SIG-M5 treated with dmso at 0.1 percent for 504 hours (cell line): ENCODE results near the gene ACBD4.

Source experiments
- DNase-seq: peaks from one replicate; lab custom pipeline; 2025; ENCODE audit not compliant: unreplicated experiment; lab: John Stamatoyannopoulos, UW

The ACBD4 gene

GRCh38 chr17:45135192-45135977 is at the start of gene ACBD4:
Gene ACBD4 (plus strand): TSS chr17:45135687. CDS start chr17:45136145, 458 bp downstream.
- peak; percentile 99 for DNase-seq

DNA sequence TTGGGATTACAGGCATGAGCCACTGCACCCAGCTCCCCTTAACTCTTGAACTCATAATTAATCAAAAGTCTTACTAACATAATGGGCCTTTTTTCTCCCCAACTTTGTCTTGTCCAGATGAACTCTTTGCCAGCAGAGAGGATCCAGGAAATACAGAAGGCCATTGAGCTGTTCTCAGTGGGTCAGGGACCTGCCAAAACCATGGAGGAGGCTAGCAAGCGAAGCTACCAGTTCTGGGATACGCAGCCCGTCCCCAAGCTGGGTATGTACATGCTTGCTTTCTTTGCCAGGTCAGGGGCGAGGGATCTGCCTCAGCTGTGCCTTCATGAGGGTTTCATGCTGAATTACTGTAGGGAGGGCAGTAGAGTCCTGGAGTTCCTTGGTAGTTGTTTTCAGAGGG is 49.1 kb upstream of the ACBD4 start:
- no peak for DNase-seq

- DNase-seq: no peak
Observed at GRCh38 chr17:45086865-45087503, 48.5 kb upstream of the ACBD4 start.

DNA sequence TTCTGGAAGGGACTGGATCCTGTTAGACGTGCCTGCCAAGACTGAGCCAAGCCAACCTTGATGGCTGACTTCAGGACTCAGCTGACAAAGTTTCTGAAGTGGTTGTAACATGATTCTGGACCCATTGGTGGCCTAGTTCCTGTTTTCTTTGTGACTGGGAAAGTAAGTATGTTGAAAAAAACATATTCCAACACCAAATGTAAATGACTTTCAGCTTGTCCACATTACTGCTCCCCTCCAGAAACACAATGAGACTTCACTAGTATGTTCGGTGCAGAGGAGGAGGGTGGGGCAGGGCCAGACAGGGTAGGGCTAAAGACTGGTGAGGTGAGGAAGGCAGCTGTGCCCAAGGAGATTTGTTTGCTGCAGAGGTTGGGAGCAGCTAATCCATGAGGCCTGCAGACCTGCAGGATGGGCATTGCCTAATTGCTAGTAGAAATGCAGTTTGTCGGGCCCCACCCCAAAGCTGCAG is 47.9 kb upstream of the ACBD4 start:
- no peak for DNase-seq

GRCh38 chr17:45087978-45088377 is 47.5 kb upstream of the ACBD4 start:
- DNase-seq: no peak

- no peak for DNase-seq
Observed at GRCh38 chr17:45088741-45089140, 46.7 kb upstream of the ACBD4 start.

GRCh38 chr17:45090711-45091110 is 44.8 kb upstream of the ACBD4 start:
- DNase-seq: no peak

DNA sequence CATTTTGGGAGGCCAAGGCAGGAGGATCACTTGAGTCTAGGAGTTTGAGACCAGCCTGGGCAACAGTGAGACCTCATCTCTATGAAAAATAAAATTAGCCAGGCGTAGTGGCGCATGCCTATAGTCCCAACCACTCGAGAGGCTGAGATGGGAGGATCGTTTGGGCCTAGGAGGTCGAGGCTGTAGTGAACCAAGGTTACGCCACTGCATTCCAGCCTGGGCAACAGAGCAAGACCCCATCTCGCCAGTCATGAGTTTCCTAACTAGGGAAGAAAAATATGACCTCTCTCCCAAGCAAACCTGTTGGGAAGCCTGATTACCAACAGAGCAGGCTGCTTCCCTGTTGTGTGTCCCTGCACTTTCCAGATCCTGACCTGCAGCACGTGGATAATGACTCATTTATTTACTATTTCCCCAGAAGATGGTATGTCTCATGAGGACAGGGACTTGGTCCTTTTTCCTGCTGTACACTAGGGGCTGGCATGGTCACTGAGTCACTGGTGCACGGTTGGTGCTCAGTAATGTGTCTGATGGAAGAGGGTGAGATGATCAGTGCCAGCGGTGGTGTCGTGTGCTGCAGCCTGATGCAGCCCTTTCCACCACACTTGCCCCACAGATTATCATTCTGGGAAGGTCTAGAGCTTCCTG is 43.6 kb upstream of the ACBD4 start:
- no peak for DNase-seq

DNA sequence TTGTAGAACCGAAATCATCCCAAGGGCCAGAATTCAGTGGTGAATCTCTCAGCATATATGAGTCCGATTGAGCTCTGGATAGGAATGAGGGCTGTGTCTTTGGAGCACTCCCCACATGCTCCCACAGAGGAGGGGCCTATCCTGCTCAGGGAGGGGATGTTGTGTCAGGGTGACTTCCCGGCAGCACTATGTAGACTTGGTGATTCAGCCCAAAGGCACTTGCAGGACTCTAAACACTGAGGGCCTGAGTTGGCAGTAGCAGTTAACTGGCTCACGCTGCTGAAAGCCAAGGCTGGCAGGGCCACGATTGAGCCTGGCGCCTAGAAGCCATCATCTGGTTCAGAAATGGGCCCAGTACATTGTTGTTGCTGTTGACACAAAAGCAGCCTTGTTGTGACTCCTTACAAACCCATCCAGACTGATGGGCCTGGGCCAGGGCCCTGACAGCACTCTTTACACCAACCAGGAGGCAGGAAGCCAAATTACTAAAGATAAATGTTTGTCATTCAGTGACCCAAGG is 42.5 kb upstream of the ACBD4 start:
- DNase-seq: no peak

DNA sequence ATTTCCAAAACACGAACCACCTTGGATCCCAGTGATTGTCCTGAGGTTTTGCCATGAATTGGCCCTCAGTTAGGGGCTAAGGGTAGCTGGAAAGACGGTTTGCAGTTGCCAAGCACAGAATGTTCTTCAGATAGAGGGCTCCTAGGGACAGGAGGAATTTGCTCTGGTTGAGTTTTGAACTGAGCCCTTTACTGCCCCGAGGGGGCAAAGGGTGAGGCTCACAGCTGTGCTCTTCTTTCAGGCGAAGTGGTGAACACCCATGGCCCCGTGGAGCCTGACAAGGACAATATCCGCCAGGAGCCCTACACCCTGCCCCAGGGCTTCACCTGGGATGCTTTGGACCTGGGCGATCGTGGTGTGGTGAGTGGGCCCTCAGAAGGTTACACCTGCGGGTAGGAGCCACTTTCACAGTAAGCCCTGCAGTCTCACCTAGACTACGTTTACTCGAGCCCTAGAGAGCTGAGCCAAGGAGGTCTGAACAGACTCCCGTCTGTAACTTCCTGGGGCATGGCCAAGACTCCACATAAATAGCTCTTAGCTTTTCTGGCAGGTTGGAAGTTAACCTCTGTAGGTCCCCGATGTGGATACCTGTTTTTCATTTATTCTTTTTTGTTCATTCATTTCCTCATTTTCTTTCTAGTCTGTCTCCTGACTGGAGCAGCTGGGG is 41.9 kb upstream of the ACBD4 start:
- DNase-seq: no peak

DNA sequence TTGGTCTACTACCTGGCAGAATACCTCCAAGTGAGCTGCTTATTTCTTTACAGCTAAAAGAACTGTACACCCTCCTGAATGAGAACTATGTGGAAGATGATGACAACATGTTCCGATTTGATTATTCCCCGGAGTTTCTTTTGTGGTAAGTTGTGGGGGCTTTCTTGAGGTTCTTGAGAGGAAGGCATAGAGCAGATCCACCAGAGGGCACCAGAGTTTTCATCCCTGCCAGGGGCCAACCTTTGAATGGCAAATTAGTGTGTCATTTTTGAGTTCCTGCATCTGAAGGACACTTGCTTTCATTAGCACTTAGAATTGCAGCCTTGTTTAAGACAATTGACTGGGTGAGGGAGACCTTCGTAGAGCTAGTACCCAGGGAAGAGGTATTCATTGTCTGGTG is 39.3 kb upstream of the ACBD4 start:
- no peak for DNase-seq

DNA sequence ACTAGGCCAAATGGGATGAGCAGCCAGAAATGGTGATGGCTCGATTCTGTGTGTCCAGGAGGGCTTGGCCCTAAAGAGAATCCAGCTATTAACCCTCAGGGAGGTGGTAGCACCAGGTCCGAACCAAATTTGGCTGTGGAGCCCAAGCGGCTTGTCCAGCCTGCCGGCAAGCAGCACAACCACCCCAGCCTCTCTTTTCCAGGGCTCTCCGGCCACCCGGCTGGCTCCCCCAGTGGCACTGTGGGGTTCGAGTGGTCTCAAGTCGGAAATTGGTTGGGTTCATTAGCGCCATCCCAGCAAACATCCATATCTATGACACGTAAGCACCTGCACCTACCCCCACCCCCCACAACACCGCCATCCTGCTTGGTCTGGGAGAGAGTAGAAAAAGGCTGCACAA is 38.6 kb upstream of the ACBD4 start:
- DNase-seq: no peak

GRCh38 chr17:45098081-45098868 is 37.2 kb upstream of the ACBD4 start:
- DNase-seq: no peak

DNA sequence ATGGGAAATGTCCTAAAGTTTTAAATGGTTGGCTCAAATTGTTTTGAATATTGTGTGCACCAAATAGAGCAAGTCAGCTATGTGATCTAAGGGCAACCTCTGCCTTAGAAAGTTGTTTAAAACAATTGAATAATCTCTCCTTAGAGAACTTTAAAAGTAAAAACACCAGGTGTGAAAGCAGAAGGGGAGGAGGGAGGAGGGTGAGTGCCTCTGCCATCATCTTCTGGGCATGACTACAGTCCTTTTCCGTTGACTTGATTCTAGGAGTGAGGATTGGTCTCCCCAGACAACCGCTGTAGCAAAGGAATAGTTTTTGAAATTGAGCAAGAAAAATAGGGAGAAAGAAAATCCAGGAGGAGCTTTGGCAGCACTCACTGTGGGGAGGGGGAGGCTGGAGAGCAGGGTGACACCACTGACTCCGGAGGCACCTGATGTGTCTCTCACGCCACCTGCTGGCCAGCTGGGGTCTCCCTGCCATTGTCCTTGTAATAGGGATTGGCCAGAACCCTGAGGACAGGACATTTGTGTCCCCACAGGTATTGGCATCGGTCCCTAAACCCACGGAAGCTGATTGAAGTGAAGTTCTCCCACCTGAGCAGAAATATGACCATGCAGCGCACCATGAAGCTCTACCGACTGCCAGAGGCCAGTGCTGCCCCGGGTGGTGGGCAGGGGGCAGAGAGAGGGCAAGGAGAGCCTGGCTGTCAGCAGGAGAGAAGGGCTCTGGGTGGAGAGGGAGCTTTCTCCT is 36.4 kb upstream of the ACBD4 start:
- peak; percentile 48 for DNase-seq

GRCh38 chr17:45101546-45101882 is 34.0 kb upstream of the ACBD4 start:
- DNase-seq: no peak

DNA sequence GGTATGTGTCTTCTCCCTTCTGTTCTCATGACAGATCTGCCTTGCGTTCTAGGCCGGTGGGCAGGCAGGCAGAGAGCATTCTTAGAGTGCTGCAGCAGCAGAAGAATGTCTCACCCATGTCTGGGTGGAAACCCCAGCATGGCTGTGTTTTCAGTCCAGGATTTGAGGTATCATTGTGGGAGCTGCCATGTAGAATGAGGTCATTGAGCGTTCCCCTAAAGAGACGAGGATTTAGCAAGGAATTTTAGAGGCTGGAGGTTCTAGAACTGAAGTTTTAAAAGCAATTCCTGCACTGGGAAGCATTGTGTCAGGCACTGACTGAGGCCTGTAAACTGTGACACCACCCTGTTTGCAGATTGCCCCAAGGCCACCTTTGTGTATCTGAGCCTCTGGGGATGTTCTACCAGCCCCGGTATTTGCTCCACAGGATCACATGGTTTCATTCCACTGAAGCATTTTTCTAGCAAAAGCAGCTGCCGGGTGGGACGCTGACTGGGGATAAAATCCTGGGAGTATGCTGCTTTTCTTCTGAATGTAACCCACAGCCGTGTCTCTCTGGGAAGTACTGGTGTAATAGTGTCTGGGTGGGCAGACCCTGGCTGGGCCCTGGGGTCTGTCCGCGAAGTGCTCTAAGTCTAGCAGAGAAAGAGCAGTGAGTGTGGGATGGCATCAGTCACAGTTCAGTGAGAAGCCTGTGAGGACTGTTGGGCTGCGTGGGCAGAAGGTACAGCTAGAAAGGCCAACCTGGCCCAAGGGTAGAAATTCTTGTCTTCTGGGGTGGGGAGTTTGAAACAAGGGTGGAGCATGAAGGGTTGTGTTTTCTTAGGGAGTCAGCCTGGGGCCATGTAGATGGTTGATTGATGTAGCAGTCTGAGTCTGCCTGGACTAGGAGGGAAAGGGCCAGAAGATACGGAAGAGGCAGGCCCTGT is 33.3 kb upstream of the ACBD4 start:
- DNase-seq: no peak

GRCh38 chr17:45102856-45103255 is 32.6 kb upstream of the ACBD4 start:
- DNase-seq: no peak

GRCh38 chr17:45103269-45103795 is 32.2 kb upstream of the ACBD4 start:
- no peak for DNase-seq

DNA sequence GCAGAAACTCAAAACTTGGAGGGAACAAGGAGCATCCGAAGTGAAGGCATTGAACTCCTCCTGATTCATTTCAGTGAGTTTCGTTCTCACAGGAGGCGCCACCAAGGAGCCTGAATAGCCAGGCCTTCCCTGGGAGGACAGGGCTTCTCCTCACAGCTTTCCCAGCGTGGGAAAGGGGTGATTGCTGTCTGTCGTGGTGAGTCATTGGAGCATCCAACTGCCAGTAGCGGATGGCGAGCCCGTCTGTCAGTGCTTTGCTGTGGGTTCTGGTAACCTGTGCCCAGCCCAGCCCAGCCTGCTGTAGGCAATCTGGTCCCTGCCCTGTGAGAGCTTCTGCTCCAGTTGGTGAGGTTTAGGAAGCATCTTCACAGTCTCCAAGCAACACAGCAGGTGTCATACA is 31.5 kb upstream of the ACBD4 start:
- DNase-seq: no peak
